NOMO-1 (cell line): ENCODE results near the gene HSD11B1.
A peak's percentile ranks its signal among the peaks of the same experiment; 100 is the strongest.

Source experiments
- DNase-seq, 2 experiments: peaks; one replicate each; lab custom pipeline; 2025; ENCODE audit not compliant: unreplicated experiment in 2 of 2; lab: John Stamatoyannopoulos, UW

HSD11B1 gene

DNA sequence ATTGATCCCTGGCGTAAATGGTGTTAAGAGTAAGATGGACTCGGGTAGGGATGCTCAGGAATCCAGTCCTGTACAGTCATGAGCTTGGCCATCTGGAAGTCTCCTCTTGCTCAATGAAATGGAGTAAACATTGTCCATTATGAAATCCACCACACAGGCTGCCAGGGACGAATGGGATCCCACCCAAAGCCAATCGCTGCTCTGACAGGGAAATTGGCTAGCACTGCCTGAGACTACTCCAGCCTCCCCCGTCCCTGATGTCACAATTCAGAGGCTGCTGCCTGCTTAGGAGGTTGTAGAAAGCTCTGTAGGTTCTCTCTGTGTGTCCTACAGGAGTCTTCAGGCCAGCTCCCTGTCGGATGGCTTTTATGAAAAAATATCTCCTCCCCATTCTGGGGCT is at the start of gene HSD11B1:
Gene HSD11B1 (plus strand): TSS at position 263 of the 400 bp plus-strand sequence. CDS start 97 bp downstream, at position 360.
- peak; percentile 23 to 38 for DNase-seq

DNA sequence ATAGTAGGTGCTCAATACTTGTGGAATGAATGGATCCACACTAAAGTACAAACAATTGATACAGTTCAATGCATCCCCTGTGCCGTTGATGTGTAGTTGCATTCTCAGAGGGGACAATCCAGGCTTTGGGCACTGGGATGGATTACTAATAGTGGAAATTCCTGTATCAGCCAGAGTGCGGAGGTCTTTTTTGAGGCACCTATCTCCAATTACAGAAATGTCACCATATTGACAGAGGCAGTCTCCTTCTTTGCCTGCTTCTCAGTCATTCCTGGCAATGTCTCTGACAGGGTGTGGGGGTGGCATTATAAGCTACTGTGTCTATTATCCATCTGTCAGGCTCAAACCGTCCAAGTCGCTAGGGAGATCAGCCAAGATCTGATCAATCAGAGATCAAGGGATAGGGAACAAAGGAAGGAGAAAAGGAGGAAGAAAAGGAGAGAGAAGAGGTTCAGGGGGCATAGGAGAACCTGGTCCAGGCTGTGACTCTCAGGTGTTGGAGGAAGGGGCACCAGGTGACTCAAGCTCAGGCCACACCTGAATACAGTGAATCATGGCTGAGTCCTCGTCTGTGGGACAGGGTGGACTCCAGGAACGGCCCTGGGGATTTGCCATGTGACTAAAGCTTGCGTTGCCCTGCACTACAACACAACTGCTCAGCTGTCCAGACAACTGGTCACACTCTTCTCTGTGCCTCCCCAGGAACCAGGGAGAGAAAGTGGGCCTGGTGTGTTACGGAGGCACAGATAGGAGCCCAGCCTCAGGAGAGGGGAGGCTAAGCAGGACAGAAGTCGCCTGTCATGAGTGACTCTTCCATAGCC is 49.0 kb upstream of the HSD11B1 start:
- DNase-seq, result no peak

GRCh38 chr1:209657140-209657879 is 47.3 kb upstream of the HSD11B1 start:
- DNase-seq, result peak; percentile 60 to 81

- DNase-seq, result no peak
Measured at GRCh38 chr1:209657918-209658317, 46.7 kb upstream of the HSD11B1 start.

DNA sequence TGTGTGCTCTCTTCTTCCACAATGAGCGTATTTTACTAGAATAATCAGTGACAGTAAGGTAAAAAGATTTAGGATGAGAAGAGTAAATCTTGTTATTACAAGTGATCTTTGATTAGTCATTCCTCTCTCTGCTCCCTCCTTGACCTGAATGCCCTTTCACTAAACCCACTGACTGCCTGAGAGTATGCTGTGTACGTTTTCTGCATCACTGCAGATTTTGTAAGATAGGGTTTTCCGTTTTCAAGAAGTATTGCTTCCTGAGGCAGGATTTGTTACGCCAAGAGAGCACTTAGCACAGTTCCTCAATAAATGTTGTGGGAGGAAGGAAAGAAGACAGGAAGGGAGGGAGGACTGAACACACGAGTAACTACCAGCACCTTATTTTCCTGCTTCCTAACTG is 44.7 kb upstream of the HSD11B1 start:
- peak; percentile 75 to 77 for DNase-seq

- no peak for DNase-seq
Measured at GRCh38 chr1:209661071-209661470, 43.6 kb upstream of the HSD11B1 start.

DNA sequence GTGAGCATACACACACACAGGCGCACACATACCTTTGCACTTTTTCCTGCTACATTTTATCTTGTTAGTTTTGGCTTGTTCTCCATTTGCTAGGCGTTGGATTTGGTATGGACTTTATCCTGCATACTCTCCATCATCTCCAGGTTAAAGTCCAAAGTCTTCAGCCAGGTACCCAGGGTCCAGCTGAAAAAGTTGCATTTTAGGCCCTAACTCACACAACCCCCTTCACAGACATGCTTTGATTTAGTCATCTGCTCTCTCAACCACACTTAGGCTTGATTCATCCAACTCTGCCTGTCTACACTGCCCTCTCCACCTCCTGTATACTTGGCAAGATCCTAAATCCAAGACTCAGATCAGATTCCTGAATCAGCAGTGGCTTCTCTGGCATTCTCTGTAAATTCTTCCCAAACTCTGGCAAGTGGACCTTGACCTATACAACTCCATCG is 41.7 kb upstream of the HSD11B1 start:
- no peak for DNase-seq

- DNase-seq, result no peak
Measured at GRCh38 chr1:209667103-209667502, 37.5 kb upstream of the HSD11B1 start.

- DNase-seq, result no peak
Measured at GRCh38 chr1:209667708-209668107, 36.9 kb upstream of the HSD11B1 start.

DNA sequence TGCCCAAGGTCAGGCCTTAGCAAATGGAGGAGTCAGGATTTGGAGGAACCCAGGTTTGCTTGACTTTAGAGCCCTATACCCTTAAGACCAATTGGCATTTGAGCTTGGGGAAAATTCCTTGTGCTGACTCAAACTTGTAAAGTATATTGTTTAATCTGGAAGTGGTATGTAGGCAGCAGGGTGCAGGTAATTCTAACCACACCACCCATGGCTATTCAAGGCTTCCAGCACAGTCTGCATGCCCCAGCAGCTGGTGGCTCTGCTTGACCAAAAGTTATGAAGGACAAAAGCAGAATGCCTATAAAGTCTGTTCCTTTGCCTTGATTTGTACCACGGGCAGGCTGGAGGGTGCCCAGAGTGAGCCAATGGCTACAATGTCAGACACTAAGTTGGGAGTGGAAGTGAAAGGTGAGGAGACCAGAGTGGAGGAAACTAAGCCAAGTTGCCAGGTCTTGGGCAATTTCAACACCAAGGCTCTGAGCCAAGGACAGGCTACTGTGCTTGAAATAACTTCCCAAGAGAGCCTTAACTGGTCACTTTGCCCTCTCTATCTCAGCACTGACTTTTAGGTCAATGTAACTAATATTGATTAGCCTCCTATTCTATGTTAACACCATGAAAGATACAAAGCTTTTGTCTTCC is 34.1 kb upstream of the HSD11B1 start:
- no peak for DNase-seq

GRCh38 chr1:209672705-209673630 is 31.7 kb upstream of the HSD11B1 start:
- peak; percentile 85 to 94 for DNase-seq

DNA sequence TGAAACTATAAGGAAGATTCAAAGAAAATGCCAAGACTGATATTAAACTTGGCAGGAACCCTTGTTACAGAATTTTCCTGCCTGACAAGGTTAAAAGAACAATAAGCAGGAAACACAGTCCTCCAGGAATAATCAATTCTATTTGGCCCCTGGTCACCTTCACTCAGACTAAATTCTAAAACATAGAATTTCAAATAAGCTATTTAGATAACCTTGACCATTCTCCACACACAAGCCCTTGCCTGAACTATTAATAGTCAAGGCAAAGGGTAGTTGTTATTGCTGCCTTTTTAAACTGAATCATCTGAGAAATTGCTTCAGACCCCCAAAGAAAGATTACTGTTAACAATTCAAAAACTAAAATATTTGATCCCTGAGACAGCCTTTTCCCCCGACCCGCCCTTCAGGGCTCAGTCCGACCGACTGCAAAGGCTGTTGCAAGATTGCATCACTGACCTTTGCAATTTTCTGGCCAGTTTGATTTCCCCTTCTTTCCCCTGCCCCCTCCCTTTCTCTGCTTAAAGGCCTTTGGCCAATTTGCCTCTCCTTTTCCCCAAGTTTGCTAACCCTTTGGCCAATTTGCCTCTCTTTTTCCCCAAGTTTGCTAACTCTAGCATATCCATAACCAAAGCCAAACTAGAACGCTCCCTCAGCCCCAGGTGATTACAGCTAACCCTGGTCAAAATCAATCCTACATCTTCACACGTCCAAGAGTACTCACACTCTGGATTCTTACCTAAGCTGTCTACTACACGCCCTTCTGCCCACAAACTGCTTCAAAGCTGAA is 30.8 kb upstream of the HSD11B1 start:
- DNase-seq, result peak; percentile 57 to 71

GRCh38 chr1:209674957-209675564 is 29.6 kb upstream of the HSD11B1 start, which contains the start of gene G0S2:
Gene G0S2, plus strand, starts transcription at chr1:209675412. Its CDS starts 273 bp downstream, at chr1:209675685.
- DNase-seq, result peak; percentile 52 to 63

DNA sequence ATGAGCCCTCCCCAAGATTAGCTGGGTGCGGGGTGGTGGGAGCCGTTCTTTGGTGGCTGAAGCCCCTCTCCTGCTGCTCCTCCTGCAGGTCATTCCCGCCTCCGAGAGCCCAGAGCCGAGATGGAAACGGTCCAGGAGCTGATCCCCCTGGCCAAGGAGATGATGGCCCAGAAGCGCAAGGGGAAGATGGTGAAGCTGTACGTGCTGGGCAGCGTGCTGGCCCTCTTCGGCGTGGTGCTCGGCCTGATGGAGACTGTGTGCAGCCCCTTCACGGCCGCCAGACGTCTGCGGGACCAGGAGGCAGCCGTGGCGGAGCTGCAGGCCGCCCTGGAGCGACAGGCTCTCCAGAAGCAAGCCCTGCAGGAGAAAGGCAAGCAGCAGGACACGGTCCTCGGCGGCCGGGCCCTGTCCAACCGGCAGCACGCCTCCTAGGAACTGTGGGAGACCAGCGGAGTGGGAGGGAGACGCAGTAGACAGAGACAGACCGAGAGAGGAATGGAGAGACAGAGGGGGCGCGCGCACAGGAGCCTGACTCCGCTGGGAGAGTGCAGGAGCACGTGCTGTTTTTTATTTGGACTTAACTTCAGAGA is 29.0 kb upstream of the HSD11B1 start:
- peak in 1 of 2 experiments; percentile 9 for DNase-seq

DNA sequence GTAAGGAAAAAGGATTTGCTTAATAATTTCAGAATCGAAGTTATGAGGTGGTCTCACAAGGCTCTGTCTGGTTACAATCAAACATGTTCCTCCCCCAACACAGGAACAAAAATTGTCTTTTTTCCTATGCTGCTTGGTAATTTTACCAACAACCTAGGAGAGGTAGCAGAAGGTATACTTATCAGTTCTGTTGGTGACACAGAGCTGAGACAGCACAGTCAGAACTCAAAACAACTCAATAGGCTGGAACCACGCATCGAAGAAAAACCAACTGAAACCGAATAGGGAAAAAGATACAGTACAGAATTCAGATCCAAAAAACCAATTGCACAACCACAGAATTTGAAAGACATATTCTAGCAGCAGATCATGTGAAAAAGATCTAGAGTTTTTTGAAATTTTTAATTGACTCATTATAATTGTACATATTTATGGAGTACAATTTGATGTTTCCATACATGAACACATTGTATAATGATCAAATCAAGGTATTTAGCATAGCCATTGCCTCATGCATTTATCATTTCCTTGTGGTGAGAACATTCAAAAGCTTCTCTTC is 25.6 kb upstream of the HSD11B1 start:
- no peak for DNase-seq

GRCh38 chr1:209685821-209686220 is 18.8 kb upstream of the HSD11B1 start:
- no peak for DNase-seq

- no peak for DNase-seq
Measured at GRCh38 chr1:209686322-209686721, 18.3 kb upstream of the HSD11B1 start.

DNA sequence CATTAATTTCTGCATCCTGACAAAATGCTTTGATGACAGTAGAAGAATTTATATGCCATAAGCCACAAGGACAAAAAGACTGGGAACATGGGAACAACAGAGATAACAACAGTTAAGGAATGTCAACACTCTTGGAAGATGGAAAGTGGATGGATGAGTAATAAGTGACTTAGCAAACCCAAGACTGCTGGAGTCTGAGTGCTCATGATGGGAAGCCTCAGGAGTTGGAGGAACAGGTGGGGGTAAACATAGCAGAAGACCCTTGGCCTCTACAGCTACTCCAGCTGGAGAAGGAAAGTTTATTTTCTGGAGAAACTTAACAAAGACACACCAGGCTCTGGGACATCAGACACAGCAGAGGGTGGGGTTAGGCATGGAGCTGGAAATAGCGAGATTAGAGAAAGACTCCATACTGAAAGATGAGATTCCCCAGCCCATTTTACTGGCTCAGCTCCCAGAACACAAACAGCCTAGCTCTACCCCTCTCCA is 15.9 kb upstream of the HSD11B1 start:
- no peak for DNase-seq
